GM13976 (cell line): ENCODE measurements around the gene OXCT1.

Experiments used
- DNase-seq: peaks from one replicate; pipeline ENCODE4 v3.0.0; 2012; ENCODE audit warnings: low spot score
- CTCF ChIP-seq: IDR thresholded peaks from 2 replicates; pipeline ENCODE4 v1.5.1; 2012; ENCODE audit warnings: borderline replicate concordance, mild to moderate bottlenecking; ENCODE audit not compliant: insufficient read depth; ENCODE audit errors: extremely low read depth, missing control alignments, control extremely low read depth
- in situ Hi-C: fragments of 300-500 bp; cut with MboI; formaldehyde crosslinking; loops from one replicate; pipeline ENCODE4 v1.12.0; 2022; ENCODE audit warnings: low sequenced_read_pairs, mixed read lengths, inconsistent platforms; ENCODE audit not compliant: unreplicated experiment

The OXCT1 gene

GRCh38 chr5:41903382-41903891, 33.2 kb upstream of the OXCT1 start:
- TF ChIP-seq CTCF, result no peak
- in situ Hi-C loops, result no loop called here
- no peak for DNase-seq

DNA sequence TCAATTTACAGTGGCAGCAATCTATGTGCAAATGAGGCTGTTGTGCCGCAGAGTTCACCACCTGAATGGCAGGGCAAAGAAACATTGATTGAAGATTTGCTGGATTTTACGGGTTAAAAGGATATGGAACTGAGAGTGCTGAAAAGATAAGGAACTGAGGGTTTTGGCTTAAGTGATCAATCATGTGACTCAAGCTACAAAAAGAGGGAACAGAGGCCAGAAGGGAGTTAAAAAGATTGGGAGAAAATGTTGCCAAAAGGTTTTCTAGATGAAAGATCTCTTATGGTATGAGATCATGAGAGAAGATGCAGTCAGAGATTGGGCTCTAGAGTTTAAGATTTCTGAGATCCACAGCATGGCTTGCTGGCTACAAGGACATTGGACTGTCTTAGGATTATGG, 26.0 kb upstream of the OXCT1 start:
- no peak for DNase-seq
- in situ Hi-C loops, result no loop called here
- TF ChIP-seq CTCF, result no peak

DNA sequence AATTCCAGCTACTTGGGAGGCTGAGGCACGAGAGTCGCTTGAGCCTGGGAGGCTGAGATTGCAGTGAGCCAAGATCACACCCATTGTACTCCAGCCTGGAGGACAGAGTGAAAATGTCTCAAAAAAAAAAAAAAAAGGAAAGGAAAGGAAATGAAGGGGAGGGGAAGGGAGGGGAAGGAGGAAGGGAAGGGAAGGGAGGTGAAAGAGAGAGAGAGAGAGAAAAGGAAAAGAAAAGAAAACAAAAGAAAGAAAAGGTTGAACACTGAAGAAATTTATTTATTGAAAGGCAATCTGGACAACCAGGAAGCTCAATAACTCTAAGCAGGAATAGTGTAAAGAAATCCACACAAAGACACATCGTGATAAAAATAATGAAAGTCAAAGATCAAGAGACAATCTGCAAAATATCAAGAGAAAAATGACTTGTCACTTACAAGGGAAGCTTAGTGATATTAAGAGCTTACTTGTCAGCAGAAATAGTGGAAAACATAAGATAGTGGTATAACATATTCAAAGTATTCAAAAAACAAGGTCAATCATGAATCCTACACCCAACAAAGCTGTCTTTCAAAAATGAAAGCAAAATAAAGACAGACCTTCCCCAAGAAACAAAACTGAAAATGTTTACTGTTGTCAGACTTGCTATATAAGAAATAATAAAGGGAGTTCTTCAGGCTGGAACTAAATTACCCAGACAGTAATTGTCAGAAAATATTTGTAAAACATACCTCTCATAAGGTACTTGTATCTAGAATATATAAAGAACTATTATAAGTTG, 23.0 kb upstream of the OXCT1 start:
- TF ChIP-seq CTCF, result no peak
- in situ Hi-C loops, result no loop called here
- DNase-seq, result no peak

DNA sequence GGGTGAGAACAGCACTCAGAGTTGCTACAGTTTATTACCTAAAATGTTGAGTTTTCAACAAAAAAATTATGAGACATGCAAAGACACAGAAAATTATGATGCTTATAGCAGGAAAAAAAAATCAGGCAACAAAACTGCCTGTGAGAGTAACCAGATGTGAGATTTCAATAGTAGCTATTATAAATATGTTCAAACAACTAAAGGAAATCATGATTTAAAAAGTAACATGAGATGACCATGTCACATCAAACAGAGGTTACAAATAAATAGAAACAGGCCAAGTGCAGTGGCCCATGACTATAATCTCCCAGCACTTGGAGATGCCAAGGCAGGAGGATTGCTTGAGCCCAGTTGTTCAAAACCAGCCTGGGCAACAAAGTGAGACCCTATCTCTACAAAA, 21.8 kb upstream of the OXCT1 start:
- no peak for DNase-seq
- in situ Hi-C loops, result no loop called here
- no peak for TF ChIP-seq CTCF

GRCh38 chr5:41891066-41891707, 21.0 kb upstream of the OXCT1 start:
- DNase-seq, result no peak
- TF ChIP-seq CTCF, result no peak
- in situ Hi-C loops, result no loop called here

GRCh38 chr5:41885286-41885685, 15.1 kb upstream of the OXCT1 start:
- no peak for TF ChIP-seq CTCF
- in situ Hi-C loops, result no loop called here
- DNase-seq, result no peak

DNA sequence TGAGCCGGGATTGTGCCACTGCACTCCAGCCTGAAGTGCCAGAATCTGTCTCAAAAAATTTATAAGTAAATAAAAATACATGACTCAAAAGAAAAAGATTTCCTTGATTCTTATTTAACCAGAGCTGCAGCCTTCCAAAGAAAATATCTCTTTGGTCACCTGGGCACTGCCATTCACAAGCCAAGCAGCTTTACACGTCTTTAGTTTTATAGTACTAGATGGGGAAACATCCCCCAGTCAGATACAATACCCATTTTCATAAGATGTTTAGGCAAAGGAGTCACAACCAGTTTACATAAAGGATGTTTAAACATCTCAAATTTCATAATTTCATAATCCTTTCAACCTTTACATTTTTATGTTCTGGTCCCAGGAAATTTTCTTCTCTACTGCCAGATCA, 13.7 kb upstream of the OXCT1 start:
- in situ Hi-C loops, result no loop called here
- no peak for TF ChIP-seq CTCF
- no peak for DNase-seq
